Testis (tissue), 2 donors: ENCODE results near the gene SMC5.

Experiments used
- POLR2A ChIP-seq: fragments of 450-650 bp; IDR thresholded peaks from one replicate; pipeline ENCODE4 v1.6.1; 2017; ENCODE audit warnings: antibody characterized with exemption, mild to moderate bottlenecking, moderate library complexity
- TF ChIP-seq, protein P1 (sequence below), 3 experiments: fragments of 450-650 bp in 2 of 3; fragments of 200-600 bp in 1 of 3; sonication (generic) in 1 of 3; IDR thresholded peaks; one replicate each; pipeline ENCODE4 v1.5.1; 2016 to 2019; ENCODE audit warnings: antibody characterized with exemption in 3 of 3, mild to moderate bottlenecking in 2 of 3, moderate library complexity in 1 of 3

DNA sequence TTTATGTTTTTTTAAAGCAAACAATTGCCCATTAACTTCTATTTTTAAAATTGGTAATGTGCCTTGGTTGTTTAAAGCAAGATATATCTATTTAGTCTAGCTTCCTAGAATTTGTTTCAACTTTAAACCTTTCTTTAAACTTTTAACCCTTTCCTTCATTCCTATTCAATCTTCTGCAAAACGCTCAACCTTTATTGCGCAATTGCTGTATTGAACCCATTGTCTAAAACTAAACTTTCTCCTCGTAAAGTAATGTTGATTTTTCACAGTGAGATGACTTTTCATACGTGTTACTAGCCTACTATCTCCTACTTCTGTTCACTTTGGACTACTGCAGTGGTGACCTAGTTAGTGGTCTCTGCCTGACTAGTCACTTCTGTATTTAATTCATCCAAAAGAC lies 63.3 kb downstream of the SMC5 start:
- TF ChIP-seq POLR2A = no peak
- TF ChIP-seq, protein P1, sequence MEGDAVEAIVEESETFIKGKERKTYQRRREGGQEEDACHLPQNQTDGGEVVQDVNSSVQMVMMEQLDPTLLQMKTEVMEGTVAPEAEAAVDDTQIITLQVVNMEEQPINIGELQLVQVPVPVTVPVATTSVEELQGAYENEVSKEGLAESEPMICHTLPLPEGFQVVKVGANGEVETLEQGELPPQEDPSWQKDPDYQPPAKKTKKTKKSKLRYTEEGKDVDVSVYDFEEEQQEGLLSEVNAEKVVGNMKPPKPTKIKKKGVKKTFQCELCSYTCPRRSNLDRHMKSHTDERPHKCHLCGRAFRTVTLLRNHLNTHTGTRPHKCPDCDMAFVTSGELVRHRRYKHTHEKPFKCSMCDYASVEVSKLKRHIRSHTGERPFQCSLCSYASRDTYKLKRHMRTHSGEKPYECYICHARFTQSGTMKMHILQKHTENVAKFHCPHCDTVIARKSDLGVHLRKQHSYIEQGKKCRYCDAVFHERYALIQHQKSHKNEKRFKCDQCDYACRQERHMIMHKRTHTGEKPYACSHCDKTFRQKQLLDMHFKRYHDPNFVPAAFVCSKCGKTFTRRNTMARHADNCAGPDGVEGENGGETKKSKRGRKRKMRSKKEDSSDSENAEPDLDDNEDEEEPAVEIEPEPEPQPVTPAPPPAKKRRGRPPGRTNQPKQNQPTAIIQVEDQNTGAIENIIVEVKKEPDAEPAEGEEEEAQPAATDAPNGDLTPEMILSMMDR (IDR thresholded peaks at IDR 0.05) = no peak
